ENCODE measurements around the gene BCAS3.

Gene BCAS3

DNA sequence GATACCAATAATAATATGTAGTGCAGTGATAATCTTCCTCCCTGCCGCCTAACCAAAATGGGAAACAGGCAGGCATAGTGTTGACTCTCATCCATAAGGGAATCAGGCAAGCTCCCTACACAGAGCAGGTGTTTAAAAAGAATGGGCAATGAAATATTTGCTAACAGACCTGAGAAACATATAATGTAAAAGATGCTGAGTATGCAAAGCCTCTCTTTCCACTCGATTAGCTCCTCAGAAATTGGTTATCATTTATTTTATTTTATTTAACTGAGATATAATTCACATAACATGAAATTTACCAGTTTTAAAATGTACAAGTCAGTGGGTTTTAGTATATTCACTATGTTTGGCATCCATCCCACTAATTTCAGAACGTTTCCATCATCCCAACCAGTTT, 404.3 kb downstream of the BCAS3 start:
- no peak for FAIRE-seq

GRCh38 chr17:61084260-61084659, 406.6 kb downstream of the BCAS3 start:
- FAIRE-seq, result no peak

DNA sequence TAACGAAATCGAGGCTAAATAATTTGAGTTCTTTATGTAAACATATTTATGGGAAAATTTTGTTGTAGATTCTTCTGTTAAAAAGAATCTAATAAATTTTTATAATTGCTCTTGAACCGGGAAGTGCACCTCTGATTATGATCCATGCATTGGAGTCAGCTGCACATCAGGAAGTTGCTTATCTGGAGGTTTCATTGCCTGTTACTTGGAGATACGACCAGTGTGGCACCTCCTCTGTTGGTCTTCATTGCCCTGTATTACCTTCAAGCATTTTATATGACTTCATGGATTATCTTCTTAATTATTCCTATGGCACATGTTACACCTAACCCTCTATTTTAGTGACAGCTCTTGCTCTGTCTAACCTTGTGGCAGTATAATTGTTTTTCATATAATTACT, 409.4 kb downstream of the BCAS3 start:
- FAIRE-seq, result no peak

GRCh38 chr17:61088556-61088955, 410.9 kb downstream of the BCAS3 start:
- no peak for FAIRE-seq

DNA sequence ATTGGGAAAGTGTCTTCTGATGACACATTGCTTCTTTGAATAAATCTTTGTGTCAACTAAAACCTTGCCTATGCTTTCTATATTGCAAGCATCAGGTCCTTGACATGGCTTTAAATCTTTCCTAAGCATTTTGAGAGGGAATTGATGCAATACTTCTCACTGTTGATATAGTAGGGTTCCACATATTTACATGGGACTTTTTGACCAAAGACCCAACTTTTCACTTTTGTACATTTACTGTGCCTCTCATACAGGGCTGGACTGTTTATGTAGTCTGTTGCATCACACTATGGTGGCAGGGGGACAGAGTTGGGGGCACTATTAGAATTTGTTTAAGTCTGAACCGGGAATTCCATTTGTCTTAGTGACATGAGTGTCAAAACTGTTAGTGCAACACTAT, 413.4 kb downstream of the BCAS3 start:
- FAIRE-seq, result no peak

DNA sequence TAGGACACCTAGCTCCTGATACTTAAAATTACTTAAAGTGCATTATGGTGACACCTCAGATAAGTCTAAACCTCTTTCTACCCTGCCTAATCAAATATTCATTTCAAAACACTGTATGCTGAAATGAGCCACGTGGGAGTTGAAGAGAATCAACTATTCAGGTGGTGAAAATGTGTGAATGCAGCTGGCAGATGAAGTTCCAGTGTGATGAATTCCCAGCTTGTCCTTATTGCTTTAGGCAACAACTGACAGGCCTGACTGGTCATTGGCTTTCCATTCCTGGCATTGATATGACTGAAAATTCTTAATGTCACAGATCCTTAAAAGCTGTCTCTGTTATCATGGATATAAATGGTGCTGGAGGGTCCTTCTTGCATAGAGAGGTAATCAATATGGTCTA, 420.1 kb downstream of the BCAS3 start:
- no peak for FAIRE-seq

- no peak for FAIRE-seq
These were observed 428.7 kb downstream of the BCAS3 start for GRCh38 chr17:61106354-61106753.

DNA sequence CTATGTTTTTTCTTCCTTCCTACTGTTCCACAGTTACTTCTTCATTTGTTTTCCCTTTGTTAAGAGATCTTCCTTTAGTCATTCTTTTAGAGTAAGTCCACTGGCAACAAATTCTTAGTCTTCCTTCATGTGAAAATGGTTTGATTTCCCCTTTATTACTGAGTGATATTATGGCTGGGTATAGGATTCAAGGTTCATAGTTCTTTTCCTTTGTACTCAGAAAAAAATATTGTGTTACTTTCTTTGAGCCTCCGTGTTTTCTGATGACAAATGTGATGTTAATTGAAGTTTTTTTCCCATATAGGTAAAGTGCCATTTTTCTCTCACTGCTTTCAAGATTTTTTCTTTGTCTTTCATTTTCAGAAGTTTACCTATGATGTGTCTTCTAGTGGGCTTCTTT, 438.9 kb downstream of the BCAS3 start:
- FAIRE-seq, result no peak

DNA sequence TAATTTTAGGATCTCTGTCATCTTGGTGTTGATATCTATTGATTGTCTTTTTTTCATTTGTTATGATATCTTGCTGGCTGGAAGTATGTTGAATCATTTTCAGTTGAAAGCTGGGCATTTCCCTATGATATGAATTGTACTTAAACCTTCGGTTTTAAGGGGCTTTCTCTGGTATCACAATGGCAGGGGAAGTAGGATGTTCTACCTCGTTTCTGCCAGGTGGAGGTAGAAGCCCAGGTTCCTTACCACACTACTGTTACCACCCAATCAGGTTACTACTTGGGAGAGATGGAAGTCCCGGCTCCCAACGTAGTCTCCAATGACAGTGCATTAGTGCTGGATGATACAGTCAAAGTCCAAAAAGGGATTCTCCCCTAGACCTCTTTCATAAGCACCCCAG, 440.3 kb downstream of the BCAS3 start:
- FAIRE-seq, result no peak

GRCh38 chr17:61118871-61119270, 441.2 kb downstream of the BCAS3 start:
- no peak for FAIRE-seq

- FAIRE-seq, result no peak
These were observed 444.8 kb downstream of the BCAS3 start for GRCh38 chr17:61122326-61122913.

GRCh38 chr17:61124562-61124961, 446.9 kb downstream of the BCAS3 start:
- no peak for FAIRE-seq

- peak; percentile 97 for FAIRE-seq
These were observed 449.0 kb downstream of the BCAS3 start for GRCh38 chr17:61126473-61127249.

DNA sequence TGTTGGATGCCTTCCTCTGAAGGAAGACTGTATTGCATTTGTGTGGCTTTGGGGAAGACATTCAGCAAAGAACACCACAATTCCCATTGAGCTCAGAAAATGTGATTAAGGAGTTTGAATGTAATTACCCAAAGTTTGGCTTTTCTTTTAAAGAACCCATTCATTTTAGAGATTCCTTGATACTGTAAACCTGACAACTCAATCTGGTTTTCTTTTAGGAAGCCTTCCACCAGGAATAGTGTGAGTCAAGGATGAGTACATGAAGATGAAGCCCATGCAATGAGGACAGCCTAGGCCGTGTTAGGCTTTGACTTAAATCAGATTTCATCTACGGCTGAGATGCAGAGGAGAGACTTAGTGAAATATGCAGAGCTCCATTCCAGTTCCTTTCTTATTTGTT, 450.3 kb downstream of the BCAS3 start:
- FAIRE-seq, result no peak

- FAIRE-seq, result no peak
These were observed 451.0 kb downstream of the BCAS3 start for GRCh38 chr17:61128661-61129115.

GRCh38 chr17:61129267-61130254, 451.9 kb downstream of the BCAS3 start:
- FAIRE-seq, result peak; percentile 6

GRCh38 chr17:61130330-61130729, 452.7 kb downstream of the BCAS3 start:
- FAIRE-seq, result no peak

DNA sequence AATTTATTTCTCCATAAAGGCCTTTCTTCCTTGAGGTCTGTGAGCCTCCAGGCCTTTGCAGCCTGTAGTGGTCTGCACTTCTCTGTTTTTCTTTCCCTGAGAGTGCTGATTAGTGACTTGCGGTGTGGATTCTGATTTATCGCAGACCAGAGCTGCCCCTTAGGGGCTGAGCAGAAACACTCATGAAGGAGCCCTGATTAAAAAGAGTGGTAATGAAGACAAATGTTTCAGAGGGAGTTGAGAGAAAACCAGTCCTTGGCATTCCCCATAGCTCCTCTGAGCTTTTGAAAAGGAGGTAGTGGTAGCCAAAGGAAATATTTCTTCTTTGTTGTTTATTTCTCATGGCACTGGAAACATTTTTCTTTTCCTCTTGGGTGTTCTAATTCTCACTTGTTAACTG, 453.9 kb downstream of the BCAS3 start:
- no peak for FAIRE-seq

DNA sequence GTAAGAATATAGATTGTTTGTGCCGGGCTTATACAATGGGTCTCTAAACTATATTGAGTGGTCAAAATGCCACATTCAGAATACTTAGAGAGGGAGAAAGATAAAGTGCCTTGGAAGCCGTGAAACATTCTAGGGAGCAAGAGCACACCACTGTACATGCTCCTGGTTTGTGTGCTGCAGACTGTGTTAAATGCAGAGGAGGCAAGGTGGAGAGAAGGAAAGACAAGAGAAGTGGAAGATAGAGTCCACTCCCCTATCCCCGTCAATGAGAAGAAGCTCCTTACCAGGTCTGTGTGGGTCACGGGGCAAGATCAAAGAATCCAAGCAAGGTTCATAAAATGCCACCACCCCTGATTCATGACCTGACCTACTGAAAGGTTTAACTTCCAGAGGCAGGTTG, 454.9 kb downstream of the BCAS3 start:
- no peak for FAIRE-seq

DNA sequence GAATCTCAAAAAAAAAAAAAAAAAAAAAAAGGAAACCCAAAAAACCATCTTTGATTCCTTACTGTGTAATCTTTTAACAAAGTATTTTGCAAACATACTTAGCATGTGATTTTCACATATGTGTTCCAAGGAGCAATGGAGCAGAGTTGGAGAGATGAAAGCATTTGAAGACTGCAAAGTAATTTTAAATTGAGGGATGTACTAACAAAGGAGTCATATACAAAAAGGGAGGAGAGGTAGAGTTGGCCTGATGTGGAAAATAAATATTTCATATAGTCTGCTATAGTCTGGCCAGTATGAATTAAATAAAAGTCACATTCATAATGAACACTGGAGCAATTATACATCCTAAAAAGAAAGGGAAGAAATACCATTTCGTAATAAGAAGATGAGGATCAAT, 456.2 kb downstream of the BCAS3 start:
- FAIRE-seq, result peak; percentile 32

GRCh38 chr17:61134551-61135235, 457.0 kb downstream of the BCAS3 start:
- peak; percentile 37 for FAIRE-seq

DNA sequence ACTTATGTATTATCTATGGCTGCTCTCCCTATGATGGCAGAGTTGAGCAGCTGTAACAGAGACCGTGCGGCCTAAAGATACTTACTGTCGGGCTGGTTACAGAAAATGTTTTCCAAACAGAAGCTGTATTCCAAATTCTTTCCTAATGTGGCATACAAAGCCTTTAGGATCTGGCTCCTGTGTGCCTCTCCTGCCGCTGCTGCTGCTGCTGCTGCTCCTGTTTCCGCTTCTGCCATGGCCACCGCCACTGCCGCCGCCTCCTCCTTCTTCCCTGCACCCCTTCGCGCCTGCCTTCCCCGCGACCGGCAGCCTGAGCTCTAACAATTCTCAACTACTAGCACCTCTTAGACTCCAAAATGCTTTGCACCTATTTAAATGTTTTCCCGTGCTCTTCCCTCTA, 458.1 kb downstream of the BCAS3 start:
- FAIRE-seq, result no peak

DNA sequence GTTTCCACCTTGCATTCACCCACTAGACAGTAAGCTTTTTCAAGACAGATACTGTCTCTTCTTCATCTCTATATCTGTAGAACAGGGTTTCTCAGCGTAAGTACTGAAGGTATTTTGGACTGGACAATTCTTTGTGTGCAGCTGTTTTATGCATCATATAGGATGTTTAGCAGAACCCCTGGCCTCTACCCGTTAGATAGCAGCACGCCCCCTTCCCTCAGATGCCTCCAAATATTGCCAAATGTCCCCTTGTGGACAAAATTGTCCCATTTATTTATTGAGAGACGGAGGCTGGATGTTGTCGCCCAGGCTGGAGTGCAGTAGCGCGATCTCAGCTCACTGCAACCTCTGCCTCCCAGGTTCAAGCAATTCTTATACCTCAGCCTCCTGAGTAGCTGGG, 458.6 kb downstream of the BCAS3 start:
- FAIRE-seq, result no peak
